Suprapubic skin (tissue), 4 donors: ENCODE data around the gene GALNT12. TPM values are rescaled to one million over a fixed set of nuclear protein-coding genes. Genes with fewer than 3 reads are reported as not detected.

Source experiments
- DNase-seq, 2 donors: peaks; one replicate each; pipeline ENCODE4 v3.0.0-alpha.2; 2019; ENCODE audit warnings: low spot score in 2 of 2
- H3K27ac ChIP-seq: fragments of 200-600 bp; sonication (generic); one replicate; pipeline ENCODE4 v1.5.1; 2019
- H3K27me3 ChIP-seq: fragments of 200-600 bp; sonication (generic); one replicate; pipeline ENCODE4 v1.5.1; 2019
- H3K36me3 ChIP-seq: fragments of 200-600 bp; sonication (generic); one replicate; pipeline ENCODE4 v1.5.1; 2019
- H3K4me1 ChIP-seq: fragments of 200-600 bp; sonication (generic); one replicate; pipeline ENCODE4 v1.5.1; 2019
- H3K4me3 ChIP-seq: fragments of 200-600 bp; sonication (generic); one replicate; pipeline ENCODE4 v1.5.1; 2019; ENCODE audit warnings: mild to moderate bottlenecking
- H3K9me3 ChIP-seq: fragments of 200-600 bp; sonication (generic); one replicate; pipeline ENCODE4 v1.5.1; 2019
- EP300 ChIP-seq: sonication (generic); formaldehyde crosslinking; IDR thresholded peaks from one replicate; pipeline ENCODE4 v1.6.1; 2017; ENCODE audit warnings: antibody characterized with exemption
- POLR2A ChIP-seq, 2 donors: fragments of 450-650 bp; IDR thresholded peaks; one replicate each; pipeline ENCODE4 v1.6.1; 2017; ENCODE audit warnings: antibody characterized with exemption in 2 of 2, mild to moderate bottlenecking in 2 of 2, moderate library complexity in 2 of 2
- POLR2AphosphoS5 ChIP-seq, 3 donors: sonication (generic); formaldehyde crosslinking; IDR thresholded peaks; one replicate each; pipeline ENCODE4 v1.6.1; 2017; ENCODE audit warnings: antibody characterized with exemption in 3 of 3
- WGBS: methylation state at CpG from one replicate; pipeline ENCODE4 v1.1.5; 2018; 5-methylcytosine and 5-hydroxymethylcytosine counted together
- total RNA-seq, 4 donors: library from RNA; depleted of rRNA; stranded (reverse); fragments of >200 nt; gene quantifications; one replicate each; pipeline ENCODE4 v1.1.0, GENCODE V29; 2016
- TF ChIP-seq, protein P1 (sequence below), 2 donors: fragments of 200-600 bp in 1 of 2; fragments of 450-650 bp in 1 of 2; sonication (generic) in 1 of 2; IDR thresholded peaks; one replicate each; pipeline ENCODE4 v1.5.1; 2016 to 2019; ENCODE audit warnings: antibody characterized with exemption in 2 of 2, mild to moderate bottlenecking in 1 of 2, moderate library complexity in 1 of 2

GALNT12 gene
- total RNA-seq, 4 donors from 2014 or later: 1.4 to 8.0 (median 5.5) TPM

DNA sequence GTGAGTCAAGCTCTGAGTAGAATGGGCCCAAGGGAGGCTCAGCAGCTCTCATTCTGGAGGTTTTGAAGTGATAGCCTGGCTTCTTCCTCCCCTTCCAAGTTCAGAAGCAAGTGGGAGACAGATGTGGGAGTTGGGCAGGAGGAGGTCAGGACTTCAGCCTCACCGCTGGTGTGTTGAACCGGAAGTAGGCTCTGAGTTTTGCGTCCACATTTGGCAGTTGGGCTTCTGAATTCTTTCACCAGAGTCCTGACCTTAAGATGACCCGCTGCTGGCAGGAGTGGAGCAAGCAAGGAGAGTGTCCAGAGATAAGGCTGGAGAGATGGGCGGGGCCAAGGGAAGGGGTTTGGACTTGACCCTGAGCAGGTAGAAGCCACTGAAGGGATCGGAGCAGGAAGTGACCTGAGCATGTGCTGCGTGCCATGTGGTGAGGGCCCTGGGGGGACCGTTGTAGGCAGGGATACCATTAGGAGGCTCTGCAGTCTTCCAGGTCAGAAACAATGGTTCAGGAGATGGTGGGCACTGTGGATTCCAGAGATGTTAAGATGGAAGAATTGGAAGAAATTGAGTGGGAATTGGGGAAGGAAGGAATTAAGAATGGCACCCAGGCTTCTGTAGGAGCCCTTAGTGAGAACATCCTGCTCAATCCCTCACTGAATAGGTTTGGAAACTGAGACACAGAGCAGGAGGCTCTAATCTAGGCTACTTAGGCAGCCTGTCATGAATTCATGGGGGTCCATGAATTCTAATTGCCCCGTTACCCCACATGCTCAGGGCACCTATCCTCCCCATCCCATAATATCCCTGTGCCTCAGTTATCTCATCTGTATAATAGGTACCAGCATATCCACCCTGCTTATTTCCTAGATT is 25.9 kb downstream of the GALNT12 start:
- Histone ChIP-seq H3K27me3 (no peaks in the 10 kb centered on the region), H3K27ac (no peak overlapping the region), H3K9me3 (no peaks in the 10 kb centered on the region), H3K36me3 (no peaks in the 10 kb centered on the region), H3K4me1 (no peaks in the 10 kb centered on the region), H3K4me3 (no peak overlapping the region)
- no peak for DNase-seq
- WGBS: 72% methylated on average over 9 of the region's 9 CpGs
- TF ChIP-seq POLR2A (IDR thresholded peaks at IDR 0.05): no peak
- no peak for TF ChIP-seq EP300
- TF ChIP-seq POLR2AphosphoS5 (IDR thresholded peaks at IDR 0.05): no peak
- TF ChIP-seq, protein P1, sequence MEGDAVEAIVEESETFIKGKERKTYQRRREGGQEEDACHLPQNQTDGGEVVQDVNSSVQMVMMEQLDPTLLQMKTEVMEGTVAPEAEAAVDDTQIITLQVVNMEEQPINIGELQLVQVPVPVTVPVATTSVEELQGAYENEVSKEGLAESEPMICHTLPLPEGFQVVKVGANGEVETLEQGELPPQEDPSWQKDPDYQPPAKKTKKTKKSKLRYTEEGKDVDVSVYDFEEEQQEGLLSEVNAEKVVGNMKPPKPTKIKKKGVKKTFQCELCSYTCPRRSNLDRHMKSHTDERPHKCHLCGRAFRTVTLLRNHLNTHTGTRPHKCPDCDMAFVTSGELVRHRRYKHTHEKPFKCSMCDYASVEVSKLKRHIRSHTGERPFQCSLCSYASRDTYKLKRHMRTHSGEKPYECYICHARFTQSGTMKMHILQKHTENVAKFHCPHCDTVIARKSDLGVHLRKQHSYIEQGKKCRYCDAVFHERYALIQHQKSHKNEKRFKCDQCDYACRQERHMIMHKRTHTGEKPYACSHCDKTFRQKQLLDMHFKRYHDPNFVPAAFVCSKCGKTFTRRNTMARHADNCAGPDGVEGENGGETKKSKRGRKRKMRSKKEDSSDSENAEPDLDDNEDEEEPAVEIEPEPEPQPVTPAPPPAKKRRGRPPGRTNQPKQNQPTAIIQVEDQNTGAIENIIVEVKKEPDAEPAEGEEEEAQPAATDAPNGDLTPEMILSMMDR (IDR thresholded peaks at IDR 0.05): no peak

DNA sequence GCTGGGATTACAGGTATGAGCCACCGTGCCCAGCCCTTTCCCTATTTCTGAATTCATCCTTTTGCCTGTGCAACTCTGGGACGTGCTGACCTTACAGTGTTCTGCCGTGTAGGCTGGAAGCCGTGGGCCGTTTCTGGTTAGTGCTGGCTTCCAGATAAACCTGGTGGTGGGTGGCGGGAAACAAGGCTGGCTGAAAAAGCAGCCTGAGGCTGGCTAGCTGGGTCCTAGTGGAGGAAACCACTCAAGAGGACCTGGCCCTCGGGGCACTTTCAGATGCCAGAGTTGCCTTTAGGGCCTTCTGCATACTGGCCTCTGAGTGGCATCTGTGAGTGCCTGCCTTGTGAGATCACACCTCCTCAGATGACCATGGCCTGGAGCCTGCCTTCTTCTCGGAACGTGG is 26.9 kb downstream of the GALNT12 start:
- DNase-seq: no peak
- Histone ChIP-seq H3K27ac (no peak overlapping the region), H3K4me1 (no peaks in the 10 kb centered on the region), H3K27me3 (no peaks in the 10 kb centered on the region), H3K4me3 (no peak overlapping the region), H3K9me3 (no peaks in the 10 kb centered on the region), H3K36me3 (no peaks in the 10 kb centered on the region)
- WGBS: 87% methylated on average over 9 of the region's 9 CpGs
- TF ChIP-seq POLR2A (IDR thresholded peaks at IDR 0.05) (no peak), POLR2AphosphoS5 (IDR thresholded peaks at IDR 0.05) (no peak), EP300 (no peak)
- TF ChIP-seq, protein P1 (IDR thresholded peaks at IDR 0.05): no peak

DNA sequence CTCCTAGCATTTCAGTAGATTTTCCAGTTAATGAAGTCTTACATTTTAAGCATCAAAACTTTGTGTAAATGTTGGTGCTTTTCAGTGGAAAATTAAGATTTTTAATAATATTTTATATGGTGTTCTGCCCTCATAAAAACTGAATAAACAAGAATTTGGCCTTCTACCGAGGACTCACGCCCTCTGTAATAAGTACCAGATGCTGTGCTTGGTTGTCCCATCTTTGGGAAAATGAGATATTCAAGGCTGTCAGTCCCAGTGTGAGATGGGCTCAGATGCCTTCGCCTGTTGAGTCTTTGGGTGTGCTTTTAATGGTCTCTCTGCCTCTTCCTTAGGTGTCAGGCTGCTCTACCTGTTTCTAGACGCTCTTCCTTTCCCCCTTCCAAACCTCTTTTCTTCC is 28.7 kb downstream of the GALNT12 start:
- TF ChIP-seq, protein P1 (IDR thresholded peaks at IDR 0.05): no peak
- no peak for TF ChIP-seq POLR2AphosphoS5 (IDR thresholded peaks at IDR 0.05)
- TF ChIP-seq POLR2A (IDR thresholded peaks at IDR 0.05): no peak
- no peak for TF ChIP-seq EP300
- 61% methylated on average over 4 of the region's 4 CpGs for WGBS

DNA sequence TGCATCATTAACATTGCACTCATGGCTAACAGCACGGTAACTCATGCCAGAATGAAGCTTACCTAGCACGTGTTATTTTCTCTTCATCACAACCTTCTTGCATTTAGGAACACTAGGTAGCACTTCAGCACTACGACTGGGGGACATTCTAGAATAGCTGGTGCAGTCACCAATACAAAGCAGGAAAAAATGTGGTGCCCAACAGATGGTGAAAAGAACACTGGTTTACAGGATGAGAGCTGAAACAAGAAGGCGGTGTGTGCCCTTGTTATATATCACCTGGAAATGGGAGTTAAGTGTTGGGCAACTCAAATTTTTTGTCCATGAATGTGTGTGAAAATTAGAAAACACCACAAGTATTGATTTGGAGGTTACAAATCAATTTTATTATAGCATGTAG is 30.0 kb downstream of the GALNT12 start:
- H3K9me3 ChIP-seq: no peaks in the 10 kb centered on the region
- no peak for DNase-seq
- no peaks in the 10 kb centered on the region for H3K36me3 ChIP-seq
- WGBS: 98% methylated on average over 4 of the region's 4 CpGs
- no peak overlapping the region for H3K4me3 ChIP-seq
- TF ChIP-seq EP300 (no peak), POLR2A (IDR thresholded peaks at IDR 0.05) (no peak), POLR2AphosphoS5 (IDR thresholded peaks at IDR 0.05) (no peak)
- TF ChIP-seq, protein P1 (IDR thresholded peaks at IDR 0.05): no peak
- no peaks in the 10 kb centered on the region for H3K27me3 ChIP-seq
- no peak overlapping the region for H3K27ac ChIP-seq
- H3K4me1 ChIP-seq: no peaks in the 10 kb centered on the region

More for the DNA sequence above, 28.7 kb downstream of the GALNT12 start:
- Histone ChIP-seq H3K27me3 (no peaks in the 10 kb centered on the region), H3K4me1 (no peaks in the 10 kb centered on the region), H3K9me3 (no peaks in the 10 kb centered on the region), H3K27ac (peak overlapping the region; percentile 29), H3K4me3 (no peak overlapping the region), H3K36me3 (no peaks in the 10 kb centered on the region)
- no peak for DNase-seq

DNA sequence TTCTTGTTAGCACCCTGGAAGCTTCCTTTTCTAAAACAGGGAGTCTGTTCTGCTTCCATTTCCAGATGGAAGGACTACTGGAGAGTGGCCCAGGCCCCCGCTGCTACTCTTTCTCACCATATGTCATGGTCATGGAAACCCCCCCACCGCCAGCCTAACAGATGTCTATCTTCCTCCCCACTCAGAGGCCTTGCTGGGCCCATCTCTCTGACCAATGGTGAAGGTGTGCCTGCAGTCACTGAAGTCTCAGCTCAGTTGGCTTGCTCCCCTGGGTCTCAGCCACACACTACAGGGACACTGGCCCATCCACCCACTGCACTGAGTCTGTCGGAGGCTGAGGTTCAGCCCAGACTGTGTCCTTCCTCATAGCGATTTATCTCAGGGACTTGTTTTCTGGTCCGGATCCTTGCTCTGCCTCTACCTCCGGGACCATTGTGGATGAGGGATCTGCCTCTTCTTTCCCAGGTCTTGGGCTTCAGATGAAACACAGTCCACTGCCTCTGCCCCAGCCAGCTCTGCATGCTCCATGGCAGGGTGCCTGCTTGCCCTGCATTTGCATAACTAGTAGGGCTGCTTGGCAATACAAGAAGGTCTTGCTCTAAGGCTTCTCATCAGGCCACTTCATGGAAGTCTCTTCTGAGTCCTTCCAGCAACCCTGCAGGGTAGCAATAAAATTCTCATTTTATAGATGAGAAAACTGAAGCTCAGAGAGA is 30.8 kb downstream of the GALNT12 start:
- Histone ChIP-seq H3K36me3 (no peaks in the 10 kb centered on the region), H3K4me3 (no peak overlapping the region), H3K27ac (no peak overlapping the region), H3K4me1 (no peaks in the 10 kb centered on the region), H3K9me3 (no peaks in the 10 kb centered on the region), H3K27me3 (no peaks in the 10 kb centered on the region)
- WGBS: 90% methylated on average over 6 of the region's 6 CpGs
- DNase-seq: no peak
- TF ChIP-seq, protein P1 (IDR thresholded peaks at IDR 0.05): no peak
- TF ChIP-seq POLR2AphosphoS5 (IDR thresholded peaks at IDR 0.05) (no peak), POLR2A (IDR thresholded peaks at IDR 0.05) (no peak), EP300 (no peak)
